DOHH2 (cell line): ENCODE results near the gene IMPDH1.

Experiments
- H3F3A ChIP-seq: fragments of 200-600 bp; sonication (generic), shearing (Covaris generic); 2 replicates; pipeline ENCODE4 v1.6.0; 2016; ENCODE audit warnings: antibody characterized with exemption, mild to moderate bottlenecking; ENCODE audit not compliant: control insufficient read depth, insufficient read depth
- H3K27ac ChIP-seq: fragments of 200-600 bp; sonication (generic); 2 replicates; pipeline ENCODE4 v1.5.1; 2014; ENCODE audit warnings: low read depth, mild to moderate bottlenecking, low read length, moderate library complexity
- H3K27me3 ChIP-seq: fragments of 200-600 bp; sonication (generic); 2 replicates; pipeline ENCODE4 v1.6.1; 2014; ENCODE audit warnings: mild to moderate bottlenecking, low read length, mixed read lengths; ENCODE audit not compliant: control insufficient read depth
- H3K36me3 ChIP-seq: fragments of 200-600 bp; sonication (generic); 2 replicates; pipeline ENCODE4 v1.6.1; 2014; ENCODE audit warnings: mild to moderate bottlenecking, low read length, moderate library complexity, mixed read lengths; ENCODE audit not compliant: control insufficient read depth
- H3K4me1 ChIP-seq: fragments of 200-600 bp; sonication (generic); 2 replicates; pipeline ENCODE4 v1.6.1; 2014; ENCODE audit warnings: mild to moderate bottlenecking, low read length, mixed read lengths; ENCODE audit not compliant: control insufficient read depth
- H3K4me2 ChIP-seq: fragments of 200-600 bp; sonication (generic); 2 replicates; pipeline ENCODE4 v1.6.0; 2014; ENCODE audit warnings: mild to moderate bottlenecking, low read length, moderate library complexity
- H3K4me3 ChIP-seq: fragments of 200-600 bp; sonication (generic); 2 replicates; pipeline ENCODE4 v1.5.1; 2014; ENCODE audit warnings: mild to moderate bottlenecking, low read length, mixed read lengths
- H3K79me2 ChIP-seq: fragments of 200-600 bp; sonication (generic); 2 replicates; pipeline ENCODE4 v1.6.1; 2014; ENCODE audit warnings: mild to moderate bottlenecking, low read length, mixed read lengths; ENCODE audit not compliant: control insufficient read depth
- H3K9me2 ChIP-seq: fragments of 200-600 bp; sonication (generic); replicated peaks from 2 replicates; pipeline ENCODE4 v1.6.1; 2014; ENCODE audit warnings: mild to moderate bottlenecking, low read length, mixed read lengths; ENCODE audit not compliant: control insufficient read depth
- H3K9me3 ChIP-seq: fragments of 200-600 bp; sonication (generic); 2 replicates; pipeline ENCODE4 v1.6.1; 2014; ENCODE audit warnings: antibody characterized with exemption, low read length, mixed read lengths; ENCODE audit not compliant: control insufficient read depth, insufficient read depth
- H4K20me1 ChIP-seq: fragments of 200-600 bp; sonication (generic); 2 replicates; pipeline ENCODE4 v1.6.0; 2014; ENCODE audit warnings: low read depth, mild to moderate bottlenecking, antibody characterized with exemption, low read length, moderate library complexity; ENCODE audit not compliant: control insufficient read depth, insufficient read depth
- CTCF ChIP-seq: fragments of 200-600 bp; sonication (generic); IDR thresholded peaks from one replicate; pipeline ENCODE4 v1.5.1; 2014; ENCODE audit warnings: antibody characterized with exemption, mild to moderate bottlenecking, low read depth, low read length; ENCODE audit not compliant: poor library complexity, severe bottlenecking
- EZH2phosphoT487 ChIP-seq: fragments of 200-600 bp; sonication (generic); IDR thresholded peaks from 2 replicates; pipeline ENCODE4 v1.6.1; 2017; ENCODE audit warnings: borderline replicate concordance, mild to moderate bottlenecking, antibody characterized with exemption, low read length, moderate library complexity, mixed read lengths

The IMPDH1 gene

GRCh38 chr7:128404143-128404681 lies 5.6 kb downstream of the IMPDH1 start:
- no peak overlapping the region for H3K27ac ChIP-seq
- H3K4me3 ChIP-seq = peak overlapping the region; percentile 88
- no peaks in the 10 kb centered on the region for H3K9me2 ChIP-seq
- TF ChIP-seq CTCF = no peak
- H3F3A ChIP-seq = peaks cover 8% of the 10 kb centered on the region
- H3K4me1 ChIP-seq = peaks cover 29% of the 10 kb centered on the region
- H4K20me1 ChIP-seq = peaks cover 9% of the 10 kb centered on the region; the same call in 1 of the 2 replicates
- peaks cover 51% of the 10 kb centered on the region for H3K36me3 ChIP-seq
- H3K27me3 ChIP-seq = no peaks in the 10 kb centered on the region
- H3K79me2 ChIP-seq = peaks cover 33% of the 10 kb centered on the region
- H3K9me3 ChIP-seq = no peaks in the 10 kb centered on the region
- peak overlapping the region; percentile 87 for H3K4me2 ChIP-seq

- Histone ChIP-seq H3K4me1 (peaks cover 24% of the 10 kb centered on the region), H3F3A (peaks cover 8% of the 10 kb centered on the region), H3K9me2 (no peaks in the 10 kb centered on the region), H3K4me2 (peak overlapping the region; percentile 87), H3K27ac (no peak overlapping the region), H3K36me3 (peaks cover 55% of the 10 kb centered on the region), H3K9me3 (no peaks in the 10 kb centered on the region), H4K20me1 (peaks cover 9% of the 10 kb centered on the region; the same call in 1 of the 2 replicates), H3K79me2 (peaks cover 33% of the 10 kb centered on the region), H3K4me3 (peak overlapping the region; percentile 88), H3K27me3 (no peaks in the 10 kb centered on the region)
- TF ChIP-seq EZH2phosphoT487 = no peak
- no peak for TF ChIP-seq CTCF
Observed at GRCh38 chr7:128403676-128404075, 6.1 kb downstream of the IMPDH1 start.

GRCh38 chr7:128402356-128402755 lies 7.4 kb downstream of the IMPDH1 start:
- Histone ChIP-seq H3K9me3 (no peaks in the 10 kb centered on the region), H4K20me1 (peaks cover 9% of the 10 kb centered on the region; the same call in 1 of the 2 replicates), H3K4me1 (peaks cover 21% of the 10 kb centered on the region), H3K4me2 (no peak overlapping the region), H3K79me2 (peaks cover 33% of the 10 kb centered on the region), H3K27ac (no peak overlapping the region), H3K9me2 (no peaks in the 10 kb centered on the region), H3K27me3 (no peaks in the 10 kb centered on the region), H3K4me3 (no peak overlapping the region), H3K36me3 (peaks cover 68% of the 10 kb centered on the region), H3F3A (peaks cover 8% of the 10 kb centered on the region)
- TF ChIP-seq EZH2phosphoT487 (no peak), CTCF (no peak)
